Loucy (cell line): ENCODE results near the gene GNG13.

ENCODE experiments used
- EZH2phosphoT487 ChIP-seq: fragments of 200-600 bp; IDR thresholded peaks from 2 replicates; pipeline ENCODE4 v1.6.1; 2018; ENCODE audit warnings: antibody characterized with exemption, mild to moderate bottlenecking, moderate library complexity, borderline replicate concordance
- TF ChIP-seq, protein P1 (sequence below): fragments of 200-600 bp; sonication (generic); conservative IDR thresholded peaks from 2 replicates; pipeline ENCODE4 v1.5.1; 2014; ENCODE audit warnings: mild to moderate bottlenecking, antibody characterized with exemption, low read length

DNA sequence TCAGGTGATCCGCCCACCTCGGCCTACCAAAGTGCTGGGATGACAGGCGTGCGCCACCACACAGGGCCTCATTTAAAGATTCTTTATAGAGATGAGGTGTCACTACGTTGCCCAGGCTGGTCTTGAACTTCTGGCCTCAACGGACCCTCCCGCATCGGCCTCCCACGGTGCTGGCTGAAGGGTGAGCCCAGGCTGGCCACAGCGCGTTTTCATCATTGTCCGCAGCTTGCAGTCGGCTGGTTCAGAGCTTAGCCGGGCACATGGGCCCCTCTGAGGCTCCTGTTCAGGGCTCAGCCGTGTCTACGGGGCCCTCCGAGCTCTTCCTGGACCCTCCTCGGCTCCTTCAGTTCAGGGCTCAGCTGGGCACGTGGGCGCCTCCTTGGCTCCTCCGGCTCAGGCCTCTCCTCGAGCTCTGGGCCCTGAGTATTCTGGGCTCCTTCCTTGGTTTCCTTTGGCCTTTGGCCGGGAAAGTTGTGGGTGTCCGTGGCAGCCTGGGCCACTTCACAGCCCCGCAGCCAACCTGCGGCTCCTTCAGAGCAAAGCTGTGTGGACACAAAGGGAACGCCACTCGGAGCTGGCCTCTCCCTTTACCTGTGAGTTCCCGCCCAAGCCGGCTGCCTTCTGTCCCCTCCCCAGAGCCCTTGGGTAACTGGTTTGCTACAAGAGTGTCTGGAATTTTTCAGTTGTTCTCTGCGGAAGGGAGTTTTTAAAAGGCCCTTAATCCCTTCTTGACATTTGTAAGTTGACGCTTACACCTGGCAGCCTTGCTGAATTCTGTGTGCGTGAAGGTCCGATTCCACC lies 41.2 kb downstream of the GNG13 start:
- TF ChIP-seq, protein P1, sequence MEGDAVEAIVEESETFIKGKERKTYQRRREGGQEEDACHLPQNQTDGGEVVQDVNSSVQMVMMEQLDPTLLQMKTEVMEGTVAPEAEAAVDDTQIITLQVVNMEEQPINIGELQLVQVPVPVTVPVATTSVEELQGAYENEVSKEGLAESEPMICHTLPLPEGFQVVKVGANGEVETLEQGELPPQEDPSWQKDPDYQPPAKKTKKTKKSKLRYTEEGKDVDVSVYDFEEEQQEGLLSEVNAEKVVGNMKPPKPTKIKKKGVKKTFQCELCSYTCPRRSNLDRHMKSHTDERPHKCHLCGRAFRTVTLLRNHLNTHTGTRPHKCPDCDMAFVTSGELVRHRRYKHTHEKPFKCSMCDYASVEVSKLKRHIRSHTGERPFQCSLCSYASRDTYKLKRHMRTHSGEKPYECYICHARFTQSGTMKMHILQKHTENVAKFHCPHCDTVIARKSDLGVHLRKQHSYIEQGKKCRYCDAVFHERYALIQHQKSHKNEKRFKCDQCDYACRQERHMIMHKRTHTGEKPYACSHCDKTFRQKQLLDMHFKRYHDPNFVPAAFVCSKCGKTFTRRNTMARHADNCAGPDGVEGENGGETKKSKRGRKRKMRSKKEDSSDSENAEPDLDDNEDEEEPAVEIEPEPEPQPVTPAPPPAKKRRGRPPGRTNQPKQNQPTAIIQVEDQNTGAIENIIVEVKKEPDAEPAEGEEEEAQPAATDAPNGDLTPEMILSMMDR: no peak
- TF ChIP-seq EZH2phosphoT487: no peak
